Endothelial cell of hepatic sinusoid (primary cell): ENCODE measurements around the gene STOML1.

Source experiments
- in situ Hi-C: cut with HindIII; loops from 2 replicates; pipeline ENCODE4 v1.10.0; 2017; ENCODE audit warnings: low sequenced_read_pairs

The STOML1 gene

DNA sequence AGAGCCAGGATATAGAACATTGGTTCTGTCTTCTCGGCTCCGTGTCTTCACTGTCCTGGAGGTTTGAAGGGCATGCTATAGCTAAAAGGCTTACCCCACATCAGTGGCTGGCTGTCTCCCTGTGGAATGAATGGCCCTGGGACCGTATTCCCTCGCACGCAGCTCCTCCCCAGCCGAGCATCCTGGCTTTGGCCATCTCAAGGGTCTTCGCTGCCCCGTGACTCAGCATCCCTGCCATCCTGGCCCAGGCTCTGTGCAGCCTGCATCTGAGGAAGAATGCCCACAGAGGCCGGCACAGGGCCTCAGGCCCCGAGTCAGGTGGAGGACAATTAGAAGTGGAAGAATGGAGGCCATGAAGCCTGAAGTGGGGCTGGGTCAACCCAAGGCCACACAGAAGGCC is 54.8 kb downstream of the STOML1 start:
- in situ Hi-C loops = no loop called here

DNA sequence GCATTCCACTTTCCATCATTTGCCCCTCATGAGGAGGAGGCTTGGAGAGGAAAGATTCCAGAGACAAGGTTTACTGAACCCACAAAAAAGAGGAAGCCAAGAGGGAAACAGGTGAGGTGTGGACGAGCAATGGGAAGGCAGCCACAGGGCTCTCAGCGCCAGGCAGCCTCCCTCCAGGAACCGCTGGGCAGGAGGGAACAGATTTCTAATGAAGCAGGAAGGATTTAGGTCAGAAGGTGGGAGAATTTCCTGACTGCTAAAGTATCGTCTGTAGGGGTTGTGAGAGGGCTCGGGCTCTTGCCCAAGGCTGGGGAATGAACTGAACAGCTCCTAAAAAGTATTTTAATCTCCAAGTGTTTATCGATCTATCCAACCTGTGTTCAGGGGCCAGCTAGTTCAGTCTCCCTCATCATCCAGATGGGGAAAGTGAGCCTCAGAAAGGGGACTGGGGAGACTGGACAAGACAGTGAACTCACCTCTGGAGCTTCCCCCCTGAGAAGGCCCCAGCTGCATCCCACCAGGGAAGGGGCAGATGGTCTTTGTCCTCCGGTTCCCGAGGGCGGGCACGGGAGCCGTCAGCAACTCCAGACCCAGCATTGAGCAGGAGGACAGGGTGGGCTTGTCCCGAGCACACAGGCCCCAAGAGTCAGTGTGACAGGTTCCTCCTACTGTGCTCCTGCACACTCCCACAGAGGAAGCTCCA is 55.4 kb downstream of the STOML1 start:
- in situ Hi-C loops = no loop called here

DNA sequence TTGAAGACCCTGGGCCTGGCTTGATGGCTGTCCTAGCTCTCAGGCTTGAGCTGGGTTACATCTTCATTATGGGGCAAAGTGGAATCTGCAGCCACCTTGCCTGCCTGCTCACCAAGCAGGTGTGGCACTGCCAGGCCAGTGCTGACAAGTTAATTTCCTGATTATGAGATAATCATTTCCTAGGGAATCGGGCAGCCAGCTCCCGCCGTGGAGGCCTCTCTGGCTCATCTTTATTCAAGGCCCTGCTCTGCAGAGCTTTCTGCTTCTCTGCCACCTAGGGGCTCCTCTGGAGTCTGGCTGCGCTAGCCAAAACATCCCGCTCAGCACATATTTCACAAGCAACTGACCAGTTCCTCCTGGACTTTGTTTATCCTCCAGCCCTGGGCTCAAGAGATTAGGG is 55.9 kb downstream of the STOML1 start:
- in situ Hi-C loops = no loop called here

DNA sequence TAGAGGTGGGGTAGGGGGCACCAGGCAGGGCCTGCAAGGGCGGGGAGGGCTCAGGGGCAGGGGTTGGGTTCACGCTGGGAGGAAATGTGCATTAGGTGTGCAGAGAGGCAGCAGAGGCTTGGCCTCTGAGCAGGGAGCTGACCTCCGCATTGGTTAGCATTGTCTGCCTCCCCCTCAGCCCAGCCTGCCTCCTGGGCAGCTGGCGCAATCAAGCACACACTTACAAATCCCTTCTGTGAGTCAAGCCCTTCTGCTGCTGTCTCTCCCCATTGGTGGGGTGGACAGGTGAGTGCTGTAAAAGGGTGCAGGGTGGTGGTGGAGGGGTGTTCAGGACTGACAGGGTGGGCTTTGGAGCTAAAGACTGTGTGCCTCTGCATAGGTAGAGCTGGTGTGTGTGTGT is 56.5 kb downstream of the STOML1 start:
- in situ Hi-C loops = no loop called here

- in situ Hi-C loops = no loop called here
Measured at GRCh38 chr15:73934281-73934680, 57.8 kb downstream of the STOML1 start.

DNA sequence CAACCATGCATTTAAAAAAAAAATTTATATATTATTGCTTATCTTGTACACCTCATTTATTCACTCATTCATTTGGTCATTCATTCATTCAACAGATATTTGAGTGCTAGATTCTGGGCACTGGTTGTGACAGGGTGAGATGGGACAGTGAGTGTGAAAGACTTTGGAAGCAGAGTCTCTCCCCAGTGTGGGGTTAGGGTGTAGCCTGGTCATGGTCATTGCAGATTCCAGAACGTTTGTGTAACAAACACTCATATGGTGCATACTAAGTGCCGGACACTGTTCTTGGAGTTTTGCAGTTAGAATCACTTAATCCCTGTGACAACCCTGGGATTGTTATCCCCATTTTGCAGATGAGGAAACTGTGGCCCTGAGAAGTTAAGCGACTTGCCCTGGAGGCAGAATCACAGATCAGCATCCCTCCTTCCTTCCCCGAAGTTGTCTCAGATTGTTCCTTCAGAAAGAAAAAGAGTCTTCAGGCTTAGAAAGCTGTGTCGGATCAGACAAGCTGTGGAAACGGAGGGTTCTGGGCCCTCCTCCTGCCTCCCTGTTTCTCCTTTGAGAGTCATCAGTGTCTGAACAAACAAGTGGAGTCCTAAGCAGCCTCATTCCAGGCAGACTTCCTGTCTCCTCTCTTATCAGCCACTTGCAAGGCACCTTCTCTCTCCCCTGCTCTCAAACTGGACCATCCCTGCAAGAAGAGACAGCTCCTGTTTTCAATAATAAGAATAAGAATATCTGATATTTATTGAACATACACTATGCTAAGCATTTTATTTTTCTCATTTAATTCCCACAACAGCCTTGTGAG is 59.5 kb downstream of the STOML1 start:
- in situ Hi-C loops = no loop called here

- in situ Hi-C loops = no loop called here
Measured at GRCh38 chr15:73931441-73931840, 60.7 kb downstream of the STOML1 start.

- in situ Hi-C loops = no loop called here
Measured at GRCh38 chr15:73930790-73931281, 61.3 kb downstream of the STOML1 start.

DNA sequence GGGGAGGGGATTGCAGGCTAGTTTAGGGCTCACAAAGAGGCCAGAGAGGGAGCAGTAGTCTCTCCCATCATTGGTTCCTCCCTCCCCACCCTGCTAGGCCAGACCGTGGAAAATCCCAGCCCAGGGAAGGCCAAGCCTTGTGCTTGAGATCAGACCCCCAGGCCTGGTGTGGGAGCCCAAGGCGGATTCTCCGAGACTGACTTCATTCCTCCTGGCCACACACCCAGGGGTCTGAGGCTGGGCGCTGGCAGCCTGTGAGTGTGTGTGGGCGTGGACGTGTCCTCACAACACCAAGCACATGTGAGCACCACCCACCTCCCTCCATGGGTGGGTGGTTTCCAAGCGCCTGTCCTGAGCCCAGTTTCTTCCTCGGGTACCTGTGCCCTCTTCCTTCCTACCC is 61.7 kb downstream of the STOML1 start:
- in situ Hi-C loops = no loop called here

- in situ Hi-C loops = no loop called here
Measured at GRCh38 chr15:73928971-73929627, 63.0 kb downstream of the STOML1 start.
